GM23248 (cell line): ENCODE data around the gene ZEB2. TPM values are rescaled to one million over a fixed set of nuclear protein-coding genes. Genes with fewer than 3 reads are reported as not detected.

Experiments used
- DNase-seq: peaks from one replicate; pipeline ENCODE4 v3.0.0-alpha.2; 2015
- H2AFZ ChIP-seq: fragments of 200-600 bp; sonication (generic); 2 replicates; pipeline ENCODE4 v1.6.1; 2016; ENCODE audit warnings: antibody characterized with exemption
- H3F3A ChIP-seq: fragments of 200-600 bp; sonication (generic); 2 replicates; pipeline ENCODE4 v1.6.1; 2016; ENCODE audit warnings: mild to moderate bottlenecking, antibody characterized with exemption, mixed run types; ENCODE audit not compliant: insufficient read depth
- H3K27ac ChIP-seq: fragments of 200-600 bp; sonication (generic); 2 replicates; pipeline ENCODE4 v1.5.1; 2016; ENCODE audit warnings: mild to moderate bottlenecking
- H3K27me3 ChIP-seq: fragments of 200-600 bp; sonication (generic); replicated peaks from 2 replicates; pipeline ENCODE4 v1.6.1; 2016; ENCODE audit warnings: mild to moderate bottlenecking; ENCODE audit not compliant: insufficient read depth
- H3K36me3 ChIP-seq: fragments of 200-600 bp; sonication (generic); 2 replicates; pipeline ENCODE4 v1.6.1; 2016; ENCODE audit warnings: low read depth, mild to moderate bottlenecking
- H3K4me1 ChIP-seq: fragments of 200-600 bp; sonication (generic); 2 replicates; pipeline ENCODE4 v1.6.1; 2016; ENCODE audit warnings: mild to moderate bottlenecking; ENCODE audit not compliant: insufficient read depth
- H3K4me2 ChIP-seq: fragments of 200-600 bp; sonication (generic); one replicate; pipeline ENCODE4 v1.6.1; 2016; ENCODE audit warnings: mild to moderate bottlenecking; ENCODE audit not compliant: unreplicated experiment
- H3K4me3 ChIP-seq: fragments of 200-600 bp; sonication (generic); 2 replicates; pipeline ENCODE4 v1.5.1; 2016; ENCODE audit warnings: mild to moderate bottlenecking
- H3K79me2 ChIP-seq: fragments of 200-600 bp; sonication (generic); 2 replicates; pipeline ENCODE4 v1.6.1; 2016; ENCODE audit warnings: mild to moderate bottlenecking; ENCODE audit not compliant: insufficient read depth
- H3K9ac ChIP-seq: fragments of 200-600 bp; sonication (generic); 2 replicates; pipeline ENCODE4 v1.6.1; 2016; ENCODE audit warnings: mild to moderate bottlenecking
- H3K9me2 ChIP-seq: fragments of 200-600 bp; sonication (generic); 2 replicates; pipeline ENCODE4 v1.6.1; 2016; ENCODE audit warnings: mixed run types, mild to moderate bottlenecking, moderate library complexity; ENCODE audit not compliant: insufficient read depth
- H3K9me3 ChIP-seq: fragments of 200-600 bp; sonication (generic); one replicate; pipeline ENCODE4 v1.6.1; 2017; ENCODE audit warnings: low read depth
- H4K20me1 ChIP-seq: fragments of 200-600 bp; sonication (generic); 2 replicates; pipeline ENCODE4 v1.6.0; 2016; ENCODE audit not compliant: insufficient read depth
- EZH2 ChIP-seq: fragments of 200-600 bp; sonication (generic); IDR thresholded peaks from 2 replicates; pipeline ENCODE4 v1.6.1; 2018; ENCODE audit warnings: antibody characterized with exemption, mild to moderate bottlenecking; ENCODE audit not compliant: insufficient read depth, poor library complexity, severe bottlenecking
- EZH2phosphoT487 ChIP-seq: fragments of 200-600 bp; sonication (generic); IDR thresholded peaks from 2 replicates; pipeline ENCODE4 v1.6.1; 2018; ENCODE audit warnings: antibody characterized with exemption, moderate library complexity, mild to moderate bottlenecking, low read depth; ENCODE audit not compliant: insufficient read depth
- WGBS, 2 experiments: methylation state at CpG; one replicate each; pipeline ENCODE4 v1.1.6; 2015 to 2017; ENCODE audit warnings: low lambda C conversion rate in 2 of 2, low coverage in 1 of 2; ENCODE audit errors: missing lambda C conversion rate in 2 of 2; 5-methylcytosine and 5-hydroxymethylcytosine counted together
- in situ Hi-C: fragments of 300-500 bp; cut with MboI; formaldehyde crosslinking; loops from 2 replicates; pipeline ENCODE4 v1.15.0; 2020
- polyA plus RNA-seq: library from polyadenylated mRNA; unstranded; fragments of >200 nt; fragmentation: Nextera tagmentation; extraction: Ambion mirVana; gene quantifications from 2 replicates; pipeline ENCODE4 v1.2.1, GENCODE V29; 2016
- total RNA-seq: library from RNA; depleted of rRNA; stranded (reverse); fragments of >200 nt; shearing (Covaris generic); gene quantifications from 2 replicates; pipeline ENCODE4 v1.2.3, GENCODE V29; 2014

The ZEB2 gene
- total and polyA plus RNA-seq, 2 experiments from 2014 or later: 26.2 to 46.8 TPM

- TF ChIP-seq EZH2phosphoT487 (no peak), EZH2 (no peak)
- Histone ChIP-seq H3K27ac (peak overlapping the region; percentile 11; the same call in 1 of the 2 replicates), H3K27me3 (no peaks in the 10 kb centered on the region), H3K9ac (peak overlapping the region; percentile 16; the same call in 1 of the 2 replicates), H3K79me2 (peaks cover 100% of the 10 kb centered on the region), H3F3A (no peaks in the 10 kb centered on the region), H3K4me3 (no peak overlapping the region), H4K20me1 (no peaks in the 10 kb centered on the region), H3K9me3 (no peaks in the 10 kb centered on the region), H3K9me2 (no peaks in the 10 kb centered on the region), H3K4me2 (peak overlapping the region; percentile 50), H2AFZ (no peak overlapping the region), H3K4me1 (peaks cover 17% of the 10 kb centered on the region), H3K36me3 (no peaks in the 10 kb centered on the region)
- in situ Hi-C loops: no loop called here
- DNase-seq: peak; percentile 53
- 21 to 25% methylated on average over 3 of the region's 3 CpGs for WGBS, 2 experiments
Measured at GRCh38 chr2:144470816-144471215, 49.1 kb downstream of the ZEB2 start.

DNA sequence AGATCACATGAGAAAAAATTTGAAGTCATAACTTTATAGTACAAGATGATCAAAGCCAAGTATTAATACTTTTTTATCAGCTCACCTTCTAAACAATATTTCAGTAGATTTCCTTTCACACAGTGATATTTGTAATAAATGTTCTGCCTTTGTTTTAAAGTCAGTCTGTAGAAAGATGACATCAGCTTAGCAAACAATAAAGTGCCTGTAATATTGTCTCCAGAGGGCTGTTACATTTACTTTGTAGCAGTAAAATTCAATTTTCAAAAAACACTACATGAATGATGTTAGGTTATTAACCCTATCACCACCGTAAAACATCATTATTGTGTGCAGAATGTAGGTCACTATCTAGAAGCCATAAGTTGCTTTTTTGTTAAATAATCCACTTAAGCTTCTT is 49.6 kb downstream of the ZEB2 start:
- Histone ChIP-seq H3K9me3 (no peaks in the 10 kb centered on the region), H3K27ac (peak overlapping the region; percentile 11; the same call in 1 of the 2 replicates), H3K9ac (peak overlapping the region; percentile 16; the same call in 1 of the 2 replicates), H3K36me3 (no peaks in the 10 kb centered on the region), H3K4me2 (no peak overlapping the region), H3K9me2 (no peaks in the 10 kb centered on the region), H3K27me3 (no peaks in the 10 kb centered on the region), H3K4me3 (no peak overlapping the region), H3K4me1 (peaks cover 14% of the 10 kb centered on the region), H2AFZ (no peak overlapping the region), H3F3A (no peaks in the 10 kb centered on the region), H3K79me2 (peaks cover 100% of the 10 kb centered on the region), H4K20me1 (no peaks in the 10 kb centered on the region)
- no peak for TF ChIP-seq EZH2
- no peak for TF ChIP-seq EZH2phosphoT487
- in situ Hi-C loops: no loop called here
- WGBS, 2 experiments: 13 to 15% methylated on average over 1 of the region's 1 CpG
- DNase-seq: no peak

- H3F3A ChIP-seq: no peaks in the 10 kb centered on the region
- H3K4me3 ChIP-seq: no peak overlapping the region
- H3K27ac ChIP-seq: no peak overlapping the region
- no peaks in the 10 kb centered on the region for H3K9me3 ChIP-seq
- 61 to 65% methylated on average over 2 of the region's 2 CpGs for WGBS, 2 experiments
- TF ChIP-seq EZH2phosphoT487: no peak
- no peak for TF ChIP-seq EZH2
- H3K36me3 ChIP-seq: no peaks in the 10 kb centered on the region
- H3K4me1 ChIP-seq: peaks cover 14% of the 10 kb centered on the region
- in situ Hi-C loops: no loop called here
- no peaks in the 10 kb centered on the region for H4K20me1 ChIP-seq
- peaks cover 100% of the 10 kb centered on the region for H3K79me2 ChIP-seq
- no peak overlapping the region for H3K4me2 ChIP-seq
- no peaks in the 10 kb centered on the region for H3K9me2 ChIP-seq
- no peak overlapping the region for H3K9ac ChIP-seq
- DNase-seq: no peak
- H2AFZ ChIP-seq: no peak overlapping the region
- no peaks in the 10 kb centered on the region for H3K27me3 ChIP-seq
Measured at GRCh38 chr2:144469798-144470197, 50.1 kb downstream of the ZEB2 start.

DNA sequence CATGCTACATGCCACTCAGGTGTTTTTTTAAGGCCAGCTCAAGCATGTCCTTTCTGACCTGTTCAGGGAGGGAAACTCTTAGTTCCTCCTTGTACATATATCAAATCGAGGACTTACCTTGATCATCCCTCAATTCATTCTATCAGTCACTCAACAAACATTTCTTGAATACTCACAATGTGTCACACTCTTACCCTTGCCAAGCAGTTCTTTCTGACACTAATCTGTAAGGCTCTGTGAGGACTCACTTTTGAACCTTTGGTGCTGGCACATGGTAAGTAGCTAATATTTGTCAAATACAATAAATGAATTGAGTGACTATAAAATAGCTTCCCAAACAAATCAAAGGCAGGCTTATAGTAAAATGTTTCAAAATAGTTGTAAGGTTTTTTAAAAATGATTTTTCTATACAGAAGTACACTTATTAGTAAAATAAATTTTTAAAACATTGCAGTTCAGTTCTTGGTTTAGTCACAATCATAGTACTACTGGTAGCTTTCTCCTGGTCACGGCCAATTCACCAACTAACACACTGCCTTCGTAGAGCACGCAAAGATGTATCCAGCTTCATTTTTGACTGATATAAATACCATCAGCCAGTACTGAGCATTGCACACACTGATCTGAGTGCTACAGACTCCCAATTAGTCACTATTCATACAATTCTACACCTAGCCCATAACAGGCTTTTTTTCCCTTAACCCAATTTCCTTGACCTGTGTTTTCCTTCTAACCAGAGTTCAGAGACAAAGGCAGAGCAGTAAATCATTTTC is 50.9 kb downstream of the ZEB2 start:
- H3K4me2 ChIP-seq: no peak overlapping the region
- no peaks in the 10 kb centered on the region for H4K20me1 ChIP-seq
- DNase-seq: no peak
- peaks cover 14% of the 10 kb centered on the region for H3K4me1 ChIP-seq
- in situ Hi-C loops: no loop called here
- TF ChIP-seq EZH2phosphoT487 (no peak), EZH2 (no peak)
- no peaks in the 10 kb centered on the region for H3K27me3 ChIP-seq
- H3K9ac ChIP-seq: no peak overlapping the region
- H3K9me3 ChIP-seq: no peaks in the 10 kb centered on the region
- 56 to 61% methylated on average over 4 of the region's 4 CpGs for WGBS, 2 experiments
- H3K36me3 ChIP-seq: no peaks in the 10 kb centered on the region
- H3K79me2 ChIP-seq: peaks cover 100% of the 10 kb centered on the region
- no peak overlapping the region for H2AFZ ChIP-seq
- no peaks in the 10 kb centered on the region for H3F3A ChIP-seq
- H3K4me3 ChIP-seq: no peak overlapping the region
- H3K9me2 ChIP-seq: no peaks in the 10 kb centered on the region
- no peak overlapping the region for H3K27ac ChIP-seq
